ENCODE results near the gene NT5DC2.

DNA sequence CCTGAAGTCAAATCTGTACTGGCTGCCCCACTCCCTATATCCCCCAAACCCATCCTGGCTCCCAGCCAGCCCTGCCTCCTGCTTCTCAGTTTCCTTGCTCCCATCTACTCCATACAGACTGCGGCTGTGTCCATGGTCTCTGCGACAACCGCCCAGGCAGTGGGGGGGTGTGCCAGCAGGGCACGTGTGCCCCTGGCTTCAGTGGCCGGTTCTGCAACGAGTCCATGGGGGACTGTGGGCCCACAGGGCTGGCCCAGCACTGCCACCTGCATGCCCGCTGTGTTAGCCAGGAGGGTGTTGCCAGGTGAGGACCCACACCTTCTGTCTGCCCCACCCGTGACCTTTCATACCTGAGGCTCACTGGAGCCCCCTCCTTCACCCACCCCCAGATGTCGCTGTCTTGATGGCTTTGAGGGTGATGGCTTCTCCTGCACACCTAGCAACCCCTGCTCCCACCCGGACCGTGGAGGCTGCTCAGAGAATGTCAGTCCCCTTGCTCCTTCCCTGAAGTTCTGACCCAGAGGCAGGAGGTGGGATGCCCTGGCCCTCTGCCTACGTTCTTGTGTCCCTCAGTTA, 23.8 kb downstream of the NT5DC2 start:
- TF ChIP-seq, protein P1, sequence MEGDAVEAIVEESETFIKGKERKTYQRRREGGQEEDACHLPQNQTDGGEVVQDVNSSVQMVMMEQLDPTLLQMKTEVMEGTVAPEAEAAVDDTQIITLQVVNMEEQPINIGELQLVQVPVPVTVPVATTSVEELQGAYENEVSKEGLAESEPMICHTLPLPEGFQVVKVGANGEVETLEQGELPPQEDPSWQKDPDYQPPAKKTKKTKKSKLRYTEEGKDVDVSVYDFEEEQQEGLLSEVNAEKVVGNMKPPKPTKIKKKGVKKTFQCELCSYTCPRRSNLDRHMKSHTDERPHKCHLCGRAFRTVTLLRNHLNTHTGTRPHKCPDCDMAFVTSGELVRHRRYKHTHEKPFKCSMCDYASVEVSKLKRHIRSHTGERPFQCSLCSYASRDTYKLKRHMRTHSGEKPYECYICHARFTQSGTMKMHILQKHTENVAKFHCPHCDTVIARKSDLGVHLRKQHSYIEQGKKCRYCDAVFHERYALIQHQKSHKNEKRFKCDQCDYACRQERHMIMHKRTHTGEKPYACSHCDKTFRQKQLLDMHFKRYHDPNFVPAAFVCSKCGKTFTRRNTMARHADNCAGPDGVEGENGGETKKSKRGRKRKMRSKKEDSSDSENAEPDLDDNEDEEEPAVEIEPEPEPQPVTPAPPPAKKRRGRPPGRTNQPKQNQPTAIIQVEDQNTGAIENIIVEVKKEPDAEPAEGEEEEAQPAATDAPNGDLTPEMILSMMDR (IDR thresholded peaks at IDR 0.05), result no peak
- TF ChIP-seq POLR2A (IDR thresholded peaks at IDR 0.05), result no peak
